A549 (cell line): ENCODE data around the gene AP5M1.

Experiments
- CEBPB ChIP-seq, 2 experiments: fragments of >200 bp in 1 of 2; sonication (Bioruptor Twin) in 1 of 2; formaldehyde crosslinking in 1 of 2; IDR thresholded peaks; 2 replicates each; pipeline ENCODE4 v1.6.1; 2012 to 2016
- CTCF ChIP-seq: fragments of >200 bp; sonication (Bioruptor Twin); formaldehyde crosslinking; IDR thresholded peaks from 3 replicates; pipeline ENCODE4 v1.5.1; 2016
- E2F6 ChIP-seq: IDR thresholded peaks from 2 replicates; pipeline ENCODE4 v1.6.1; 2012; ENCODE audit warnings: low read depth, borderline replicate concordance
- HMGXB4 ChIP-seq: fragments of 250-450 bp; sonication (Bioruptor Pico); IDR thresholded peaks from 2 replicates; pipeline ENCODE4 v1.5.0; 2021; ENCODE audit warnings: mild to moderate bottlenecking, moderate library complexity, borderline replicate concordance
- KDM5A ChIP-seq: fragments of 200-600 bp; sonication (generic); IDR thresholded peaks from 2 replicates; pipeline ENCODE4 v1.6.1; 2016; ENCODE audit warnings: antibody characterized with exemption, mild to moderate bottlenecking
- POLR2A ChIP-seq: IDR thresholded peaks from 2 replicates; pipeline ENCODE4 v1.6.1; 2012; ENCODE audit warnings: mild to moderate bottlenecking, low read length
- POLR2AphosphoS2 ChIP-seq: conservative IDR thresholded peaks from 2 replicates; pipeline ENCODE4 v1.6.1; 2012; ENCODE audit warnings: low read length, improper control_type of control experiment, inconsistent platforms
- RAD21 ChIP-seq, 2 experiments: fragments of >200 bp in 1 of 2; sonication (Bioruptor Twin) in 1 of 2; formaldehyde crosslinking in 1 of 2; IDR thresholded peaks in 1 of 2; conservative IDR thresholded peaks in 1 of 2; 2 replicates in 1 of 2; 3 replicates in 1 of 2; pipeline ENCODE4 v1.6.1; 2012 to 2018; ENCODE audit warnings: inconsistent platforms in 1 of 2
- TP53 ChIP-seq: fragments of 250-450 bp; sonication (Bioruptor Pico); IDR thresholded peaks from 2 replicates; pipeline ENCODE4 v1.5.0; 2021; ENCODE audit warnings: mild to moderate bottlenecking, moderate library complexity
- ZNF302 ChIP-seq: fragments of 250-450 bp; sonication (Bioruptor Pico); IDR thresholded peaks from 2 replicates; pipeline ENCODE4 v1.9.0; 2021; ENCODE audit warnings: inconsistent platforms, mild to moderate bottlenecking, moderate library complexity

DNA sequence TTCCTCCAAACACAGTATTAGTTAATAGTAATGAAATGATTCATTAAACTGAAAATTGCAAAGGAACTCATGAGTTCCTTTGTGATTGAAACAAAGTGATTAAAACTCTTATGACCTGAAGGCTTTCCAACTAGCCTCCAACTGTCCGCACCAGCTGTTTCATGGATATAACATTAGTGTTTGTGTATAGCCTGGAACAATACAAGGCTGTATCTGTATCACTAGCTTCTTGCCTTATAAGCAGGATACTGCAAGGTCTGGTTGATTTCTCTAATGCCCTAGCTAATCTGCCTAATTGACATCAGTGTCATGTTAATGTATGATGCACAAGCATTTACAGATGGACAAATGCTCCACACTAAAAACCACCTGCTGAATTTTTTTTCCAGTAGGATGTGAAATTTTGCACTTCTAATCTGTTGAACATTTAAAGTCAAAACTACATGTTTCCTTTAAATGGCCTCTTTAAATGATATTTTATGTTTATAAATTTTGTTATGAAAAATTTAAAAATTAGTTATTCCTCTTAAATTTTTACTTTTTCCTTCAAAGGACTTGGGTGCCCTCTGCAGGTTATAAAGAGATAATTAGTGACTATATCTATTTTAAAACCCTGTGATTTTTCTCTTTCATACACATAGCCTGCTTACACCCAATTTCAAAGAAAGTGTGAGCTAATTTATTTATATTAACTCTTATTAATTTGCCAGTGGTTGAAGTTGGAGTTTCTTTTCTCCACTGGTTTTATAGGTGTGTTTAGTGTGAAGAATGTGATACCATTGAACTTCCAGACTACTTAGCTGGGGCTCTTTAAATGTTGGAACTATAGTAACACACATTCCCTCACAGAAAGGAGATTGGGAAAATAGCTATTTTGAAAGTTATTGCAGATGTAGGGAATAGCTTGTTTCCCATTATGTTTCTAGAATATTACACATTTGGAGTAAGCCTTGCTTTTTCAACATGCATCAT lies 25.4 kb downstream of the AP5M1 start:
- no peak for TF ChIP-seq POLR2A
- TF ChIP-seq CTCF = peak; percentile 53
- TF ChIP-seq CEBPB (IDR thresholded peaks at IDR 0.05) = no peak
- no peak for TF ChIP-seq E2F6
- TF ChIP-seq TP53 (CRISPR knock-in tag) = no peak
- TF ChIP-seq POLR2AphosphoS2 = no peak
- TF ChIP-seq ZNF302 (CRISPR knock-in tag) = no peak
- TF ChIP-seq HMGXB4 (CRISPR knock-in tag) = no peak
- TF ChIP-seq KDM5A = no peak
- peak; percentile 46 to 65 for TF ChIP-seq RAD21 (conservative IDR thresholded peaks at IDR 0.05 in 1 of 2, IDR thresholded peaks at IDR 0.05 in 1 of 2)
